Heart right ventricle (tissue), 16 donors: ENCODE results near the gene ARHGEF19. TPM values are rescaled to one million over a fixed set of nuclear protein-coding genes. Genes with fewer than 3 reads are reported as not detected.

ENCODE experiments used
- ATAC-seq, 8 donors: fragments of 200-7000 bp; cut with Tn5 transposase; one replicate each; pipeline ENCODE4 v1.9.1; 2020; ENCODE audit warnings: mild to moderate bottlenecking in 8 of 8, moderate library complexity in 8 of 8, moderate number of reproducible peaks in 1 of 8
- DNase-seq, 2 donors: peaks; one replicate each; pipeline ENCODE4 v3.0.0-alpha.2; 2020
- H3K27ac ChIP-seq, 10 donors: fragments of 200-600 bp; sonication (generic) in 2 of 10; one replicate each; pipeline versions ENCODE4 v1.5.0 to v1.8.0; 2020 to 2022; ENCODE audit warnings: mild to moderate bottlenecking in 3 of 10
- H3K27me3 ChIP-seq, 7 donors: fragments of 200-600 bp; one replicate each; pipeline ENCODE4 v1.8.0; 2021 to 2022; ENCODE audit warnings: mild to moderate bottlenecking in 2 of 7
- H3K36me3 ChIP-seq, 9 donors: fragments of 200-600 bp; sonication (generic) in 1 of 9; one replicate each; pipeline versions ENCODE4 v1.5.0 to v1.8.0; 2020 to 2022; ENCODE audit warnings: mild to moderate bottlenecking in 2 of 9
- H3K4me1 ChIP-seq, 9 donors: fragments of 200-600 bp; sonication (generic) in 1 of 9; one replicate each; pipeline versions ENCODE4 v1.5.0 to v1.8.0; 2020 to 2022; ENCODE audit warnings: mild to moderate bottlenecking in 4 of 9
- H3K4me3 ChIP-seq, 10 donors: fragments of 200-600 bp; sonication (generic) in 2 of 10; one replicate each; pipeline versions ENCODE4 v1.5.0 to v1.8.0; 2020 to 2022; ENCODE audit warnings: mild to moderate bottlenecking in 7 of 10, moderate library complexity in 2 of 10
- H3K9me3 ChIP-seq, 11 donors: fragments of 200-600 bp in 10 of 11; sonication (generic) in 2 of 11; one replicate each; pipeline versions ENCODE4 v1.5.0 to v1.8.0; 2013 to 2022; ENCODE audit warnings: mild to moderate bottlenecking in 2 of 11, control low read depth in 1 of 11, moderate library complexity in 1 of 11
- WGBS, 2 donors: extraction: QIAGEN DNeasy Blood & Tissue Kit; methylation state at CpG; one replicate each; pipeline ENCODE4 v1.1.7; 2013; ENCODE audit warnings: inconsistent platforms in 1 of 2; 5-methylcytosine and 5-hydroxymethylcytosine counted together
- intact Hi-C, 10 donors: fragments of 100-400 bp; cut with DNase I; formaldehyde crosslinking; loops; one replicate each; pipeline versions ENCODE4 v1.11.1 to v1.14.2; 2022
- polyA plus RNA-seq, 2 donors: library from polyadenylated mRNA; stranded (reverse); fragments of 200-250 nt; gene quantifications; one replicate each; pipeline ENCODE4 v1.2.3, GENCODE V29; 2013
- total RNA-seq, 10 donors: library from RNA; stranded (reverse); fragmentation: NEBNext Ultra II Directional in 3 of 10; extraction: Animal tissue kit (Norgen Biotek cat#: 25700) in 3 of 10; gene quantifications; one replicate each; pipeline versions ENCODE4 v1.2.1 to v1.2.4, GENCODE V29; 2021 to 2023
- TF ChIP-seq, protein P1 (sequence below), 9 donors: fragments of 200-600 bp; sonication (generic) in 2 of 9; IDR thresholded peaks; one replicate each; pipeline versions ENCODE4 v1.5.0 to v1.8.0; 2021 to 2022; ENCODE audit warnings: antibody characterized with exemption in 9 of 9, mild to moderate bottlenecking in 5 of 9, moderate library complexity in 1 of 9
- donor health status: Arrhythmogenic right ventricular cardiomyopathy.
- donor health status: ischemic (EF 13 %, LVEDD 7.1; RV severe dilation, severe dysfunction).
- donor health status: healthy with polysubstance abuse.
- donor health status: DM: no; HTN: yes; CAD: no.
- donor health status: DM: no; HTN: no; CAD: no.
- donor health status: ischemic (EF 25% LVEDD 6.9; RV normal size, moderate dysfunction).
- donor health status: ischemic (EF 25% LVEDD 5.7; RV mildly dilated, moderate dysfunction).
- donor health status: healthy.
- donor health status: DM: yes; HTN: yes; CAD: no.
- donor health status: Ischemic cardiomyopathy.
- donor health status: ischemic (EF 35%, LVEDD 5.7; RV mildly dilated, moderate dysfunction).
- donor health status: nonischemic (EF 11% LVEDD 7.7; RV severe dilation, severe dysfunction).
- donor health status: DM: yes; HTN: yes; CAD: no.
- donor health status: PGD.
- donor health status: ischemic (EF 29% LVEDD 5.4; RV normal size, mild dysfunction).
- donor health status: nonischemic (EF 23%, LVEDD 6.1; RV moderate dilation, normal function).

The ARHGEF19 gene
- total and polyA plus RNA-seq, 12 donors: 0.49 to 5.4 (median 1.6) TPM

DNA sequence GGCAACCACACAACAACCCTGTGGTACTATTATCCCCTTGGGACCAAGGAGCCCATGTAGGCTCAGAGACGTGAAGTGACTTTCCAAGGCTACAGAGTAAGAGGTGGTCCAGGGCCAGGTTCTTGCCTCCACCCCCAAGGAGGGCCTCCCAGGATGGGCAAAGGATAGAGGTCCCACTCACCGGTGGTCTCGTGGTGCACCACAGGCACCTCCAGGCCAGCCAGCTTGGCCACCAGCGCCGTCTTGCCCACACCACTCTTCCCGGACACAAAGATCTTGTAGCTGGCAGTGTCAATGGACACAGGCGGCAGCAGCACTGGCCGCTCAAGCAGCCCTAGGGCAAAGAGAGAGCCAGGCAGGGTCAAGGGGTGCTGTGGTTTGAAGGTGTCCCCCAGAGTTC is 21.0 kb upstream of the ARHGEF19 start:
- Histone ChIP-seq H3K27ac (no peak overlapping the region), H3K36me3 (peaks cover 0 to 17% (median 0%) of the 10 kb centered on the region in 9 donors), H3K27me3 (peaks cover 0 to 13% (median 0%) of the 10 kb centered on the region in 7 donors), H3K4me1 (peaks cover 0 to 25% (median 19%) of the 10 kb centered on the region in 9 donors), H3K4me3 (no peak overlapping the region), H3K9me3 (no peaks in the 10 kb centered on the region)
- WGBS, 2 donors: 96 to 97% methylated on average over 8 of the region's 8 CpGs
- intact Hi-C loops: no loop called here
- TF ChIP-seq, protein P1, sequence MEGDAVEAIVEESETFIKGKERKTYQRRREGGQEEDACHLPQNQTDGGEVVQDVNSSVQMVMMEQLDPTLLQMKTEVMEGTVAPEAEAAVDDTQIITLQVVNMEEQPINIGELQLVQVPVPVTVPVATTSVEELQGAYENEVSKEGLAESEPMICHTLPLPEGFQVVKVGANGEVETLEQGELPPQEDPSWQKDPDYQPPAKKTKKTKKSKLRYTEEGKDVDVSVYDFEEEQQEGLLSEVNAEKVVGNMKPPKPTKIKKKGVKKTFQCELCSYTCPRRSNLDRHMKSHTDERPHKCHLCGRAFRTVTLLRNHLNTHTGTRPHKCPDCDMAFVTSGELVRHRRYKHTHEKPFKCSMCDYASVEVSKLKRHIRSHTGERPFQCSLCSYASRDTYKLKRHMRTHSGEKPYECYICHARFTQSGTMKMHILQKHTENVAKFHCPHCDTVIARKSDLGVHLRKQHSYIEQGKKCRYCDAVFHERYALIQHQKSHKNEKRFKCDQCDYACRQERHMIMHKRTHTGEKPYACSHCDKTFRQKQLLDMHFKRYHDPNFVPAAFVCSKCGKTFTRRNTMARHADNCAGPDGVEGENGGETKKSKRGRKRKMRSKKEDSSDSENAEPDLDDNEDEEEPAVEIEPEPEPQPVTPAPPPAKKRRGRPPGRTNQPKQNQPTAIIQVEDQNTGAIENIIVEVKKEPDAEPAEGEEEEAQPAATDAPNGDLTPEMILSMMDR (IDR thresholded peaks at IDR 0.05): no peak
- no peak for ATAC-seq
- no peak for DNase-seq

DNA sequence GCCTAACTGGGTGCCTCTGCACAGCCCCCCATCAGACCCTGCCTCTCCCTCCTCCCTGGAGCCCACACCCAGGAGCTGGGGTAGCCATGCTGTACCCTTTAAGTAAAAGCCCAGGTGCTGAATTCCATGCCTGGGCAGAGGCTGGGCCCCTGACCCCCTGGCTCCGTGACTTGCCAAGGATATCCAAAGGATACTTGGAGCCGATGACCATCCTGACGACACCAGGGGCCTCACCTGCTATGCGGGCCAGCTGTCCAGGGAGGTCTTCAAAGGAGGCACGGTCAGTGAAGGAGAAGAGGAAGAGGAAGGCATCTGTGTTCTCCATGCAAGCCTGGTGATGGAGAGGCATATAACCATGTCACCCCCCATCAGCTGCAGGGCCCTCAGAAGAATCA is 19.9 kb upstream of the ARHGEF19 start:
- Histone ChIP-seq H3K27ac (no peak overlapping the region), H3K36me3 (peaks cover 0 to 17% (median 0%) of the 10 kb centered on the region in 9 donors), H3K9me3 (peaks cover 0 to 2% (median 0%) of the 10 kb centered on the region in 11 donors), H3K4me1 (peaks cover 0 to 20% (median 18%) of the 10 kb centered on the region in 9 donors), H3K27me3 (peaks cover 0 to 25% (median 8%) of the 10 kb centered on the region in 7 donors), H3K4me3 (no peak overlapping the region)
- TF ChIP-seq, protein P1 (IDR thresholded peaks at IDR 0.05): no peak
- WGBS, 2 donors: 94 to 95% methylated on average over 5 of the region's 5 CpGs
- DNase-seq (no peak), ATAC-seq (no peak)
- intact Hi-C loops: no loop called here

DNA sequence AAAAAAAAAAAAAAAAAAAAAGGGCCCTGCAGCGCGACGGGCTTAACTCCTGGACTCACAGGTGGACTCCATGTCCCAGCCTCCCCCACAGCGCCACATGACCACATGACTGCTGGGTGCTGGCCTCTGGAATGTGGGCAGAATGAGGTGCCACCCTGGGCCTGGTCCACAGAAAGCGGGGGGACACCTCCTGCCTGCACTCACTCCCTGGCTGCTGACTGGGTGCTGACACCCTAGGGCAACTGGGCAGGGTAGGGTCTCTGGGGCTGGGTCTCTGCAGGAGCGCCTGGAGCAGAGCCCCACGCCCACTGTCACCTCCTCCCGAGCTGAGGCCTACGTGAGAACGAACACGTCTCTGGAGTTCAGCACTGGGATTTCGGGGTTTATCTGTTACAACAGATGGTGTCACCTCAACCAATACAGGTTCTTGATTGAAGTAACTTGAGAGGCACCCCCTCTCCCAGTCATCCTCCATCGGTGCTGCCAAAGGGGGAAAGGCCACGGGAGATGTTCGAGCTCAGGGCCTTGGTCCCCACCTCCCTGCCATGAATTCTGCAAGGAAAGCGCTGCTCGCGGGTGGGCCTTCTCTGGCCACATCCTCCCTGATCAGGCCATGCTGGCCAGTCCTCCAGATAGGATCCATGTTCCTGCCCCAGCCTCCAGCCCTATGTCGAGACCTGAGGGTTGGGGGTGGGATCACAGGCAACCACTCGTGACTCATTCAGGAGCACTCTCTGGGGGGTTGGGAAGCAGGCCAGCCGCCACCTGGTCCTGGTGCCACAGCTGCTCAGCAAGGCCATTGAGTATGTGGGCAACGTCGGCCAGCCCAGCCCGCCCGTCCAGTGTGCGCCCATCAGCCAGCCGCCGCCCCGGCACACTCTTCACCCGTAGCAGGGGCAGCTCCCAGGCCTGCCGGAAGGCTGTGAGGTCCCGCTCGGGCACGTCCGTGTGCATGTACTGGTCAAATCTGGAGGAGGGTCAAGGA is 19.2 kb upstream of the ARHGEF19 start:
- DNase-seq: no peak
- WGBS, 2 donors: 93 to 95% methylated on average over 35 of the region's 35 CpGs

DNA sequence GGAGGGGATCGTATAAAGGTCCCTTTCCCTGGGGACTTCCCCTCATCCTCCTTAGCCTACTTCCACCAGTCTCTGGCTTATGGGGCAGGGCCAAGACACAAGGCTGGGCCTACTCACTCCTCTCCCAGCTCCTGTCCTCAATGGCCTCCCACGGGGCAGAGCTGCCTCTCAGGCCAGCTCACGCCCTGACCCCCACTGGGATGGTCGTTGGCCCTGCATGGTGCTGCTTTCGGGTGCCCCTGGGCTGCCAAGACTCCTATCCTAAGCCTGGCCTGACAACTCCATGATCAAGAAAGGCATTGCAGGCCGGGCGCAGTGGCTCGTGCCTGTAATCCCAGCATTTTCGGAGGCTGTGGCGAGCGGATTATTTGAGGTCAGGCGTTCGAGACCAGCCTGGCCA is 18.3 kb upstream of the ARHGEF19 start:
- Histone ChIP-seq H3K36me3 (peaks cover 0 to 17% (median 0%) of the 10 kb centered on the region in 9 donors), H3K9me3 (peaks cover 0 to 4% (median 0%) of the 10 kb centered on the region in 11 donors), H3K27ac (no peak overlapping the region), H3K4me3 (no peak overlapping the region), H3K4me1 (peaks cover 0 to 17% (median 11%) of the 10 kb centered on the region in 9 donors), H3K27me3 (peaks cover 0 to 40% (median 20%) of the 10 kb centered on the region in 7 donors)
- TF ChIP-seq, protein P1 (IDR thresholded peaks at IDR 0.05): no peak
- ATAC-seq (no peak), DNase-seq (no peak)
- 87 to 88% methylated on average over 13 of the region's 13 CpGs for WGBS, 2 donors
- intact Hi-C loops: no loop called here

More for the DNA sequence above, 19.2 kb upstream of the ARHGEF19 start:
- peaks cover 0 to 4% (median 0%) of the 10 kb centered on the region in 11 donors for H3K9me3 ChIP-seq
- peaks cover 0 to 31% (median 15%) of the 10 kb centered on the region in 7 donors for H3K27me3 ChIP-seq
- H3K4me3 ChIP-seq: no peak overlapping the region
- no peak for ATAC-seq
- H3K36me3 ChIP-seq: peaks cover 0 to 17% (median 0%) of the 10 kb centered on the region in 9 donors
- no peak overlapping the region for H3K27ac ChIP-seq
- H3K4me1 ChIP-seq: peaks cover 0 to 23% (median 17%) of the 10 kb centered on the region in 9 donors
- intact Hi-C loops: no loop called here
- TF ChIP-seq, protein P1 (IDR thresholded peaks at IDR 0.05): no peak
